Measurements from ENCODE around the gene ZNF350. TPM values are rescaled to one million over a fixed set of nuclear protein-coding genes. Genes with fewer than 3 reads are reported as not detected.
A peak's percentile ranks its signal among the peaks of the same experiment; 100 is the strongest.

ZNF350 gene
- total and polyA plus RNA-seq, 2 of the 13 experiments (the other 11 are each of a cell fraction or from before 2014, with no cell fraction given): 3.7 to 6.9 TPM

DNA sequence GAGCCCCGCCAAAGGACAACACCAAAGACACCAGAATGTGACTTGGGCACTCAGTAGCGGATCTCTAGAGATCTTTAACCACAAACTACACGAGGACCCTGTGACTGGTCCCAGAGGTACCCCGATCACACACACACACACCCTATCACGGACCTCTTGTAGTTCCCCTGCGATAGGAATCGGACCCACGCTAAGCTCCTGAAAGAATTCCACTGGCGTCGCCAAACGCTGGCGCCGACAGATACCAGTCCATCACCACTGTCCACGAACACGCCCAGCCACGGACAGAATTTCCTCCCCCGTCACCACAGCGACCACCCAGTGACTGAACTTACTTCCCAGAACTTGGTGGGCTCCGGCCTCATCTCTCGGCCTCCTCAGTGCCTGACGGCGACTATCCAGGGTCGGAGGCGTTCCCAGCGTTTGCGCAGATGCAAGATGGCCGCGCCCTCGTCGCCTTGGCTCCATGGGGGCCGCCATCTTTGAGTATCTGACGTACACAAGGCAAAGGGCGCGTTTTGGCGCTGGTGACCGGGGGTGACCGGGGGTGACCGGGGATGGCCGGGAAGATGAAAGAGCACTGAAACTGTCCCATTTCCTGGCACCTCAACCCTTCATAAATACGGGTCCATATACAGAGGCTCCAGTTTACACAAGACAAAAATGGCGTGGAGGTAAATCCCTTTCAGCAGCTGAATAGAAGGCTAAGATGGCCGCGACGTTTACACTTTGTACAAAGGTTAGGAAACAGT lies 21.3 kb upstream of the ZNF350 start, which contains the start of gene ZNF615 (continued):
- TF ChIP-seq FOXA1 (IDR thresholded peaks at IDR 0.05) (no peak), FOXA1 (CRISPR knock-in tag; IDR thresholded peaks at IDR 0.05) (0 out of 2 replicates have a peak, but pooled peaks have one; percentile 35), CCDC6 (CRISPR knock-in tag; IDR thresholded peaks at IDR 0.05) (peak; percentile 71; the same call in 1 of the 2 replicates), ZMYM2 (CRISPR knock-in tag; IDR thresholded peaks at IDR 0.05) (peak; percentile 56; the same call in 1 of the 2 replicates), ZNF780A (CRISPR knock-in tag; IDR thresholded peaks at IDR 0.05) (no peak), ZSCAN25 (CRISPR knock-in tag; IDR thresholded peaks at IDR 0.05) (no peak), SOX5 (CRISPR knock-in tag; IDR thresholded peaks at IDR 0.05; ENCODE audit: borderline replicate concordance) (peak; percentile 42; the same call in 1 of the 2 replicates), SP1 (IDR thresholded peaks at IDR 0.05) (no peak), SP1 (CRISPR knock-in tag; IDR thresholded peaks at IDR 0.05) (peak; percentile 19; the same call in 1 of the 2 replicates), ZNF232 (CRISPR knock-in tag; IDR thresholded peaks at IDR 0.05; ENCODE audit: borderline replicate concordance) (peak; percentile 69; the same call in 1 of the 2 replicates), SRSF1 (optimal IDR thresholded peaks at IDR 0.05; ENCODE audit: low read depth, low read length) (no peak), ZNF546 (CRISPR knock-in tag; conservative IDR thresholded peaks at IDR 0.05) (no peak)
- TF ChIP-seq, protein P1, sequence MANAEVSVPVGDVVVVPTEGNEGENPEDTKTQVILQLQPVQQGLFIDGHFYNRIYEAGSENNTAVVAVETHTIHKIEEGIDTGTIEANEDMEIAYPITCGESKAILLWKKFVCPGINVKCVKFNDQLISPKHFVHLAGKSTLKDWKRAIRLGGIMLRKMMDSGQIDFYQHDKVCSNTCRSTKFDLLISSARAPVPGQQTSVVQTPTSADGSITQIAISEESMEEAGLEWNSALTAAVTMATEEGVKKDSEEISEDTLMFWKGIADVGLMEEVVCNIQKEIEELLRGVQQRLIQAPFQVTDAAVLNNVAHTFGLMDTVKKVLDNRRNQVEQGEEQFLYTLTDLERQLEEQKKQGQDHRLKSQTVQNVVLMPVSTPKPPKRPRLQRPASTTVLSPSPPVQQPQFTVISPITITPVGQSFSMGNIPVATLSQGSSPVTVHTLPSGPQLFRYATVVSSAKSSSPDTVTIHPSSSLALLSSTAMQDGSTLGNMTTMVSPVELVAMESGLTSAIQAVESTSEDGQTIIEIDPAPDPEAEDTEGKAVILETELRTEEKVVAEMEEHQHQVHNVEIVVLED (CRISPR knock-in tag; IDR thresholded peaks at IDR 0.05; ENCODE audit: borderline replicate concordance): peak; percentile 82; the same call in 1 of the 2 replicates
- TF ChIP-seq, protein P2, sequence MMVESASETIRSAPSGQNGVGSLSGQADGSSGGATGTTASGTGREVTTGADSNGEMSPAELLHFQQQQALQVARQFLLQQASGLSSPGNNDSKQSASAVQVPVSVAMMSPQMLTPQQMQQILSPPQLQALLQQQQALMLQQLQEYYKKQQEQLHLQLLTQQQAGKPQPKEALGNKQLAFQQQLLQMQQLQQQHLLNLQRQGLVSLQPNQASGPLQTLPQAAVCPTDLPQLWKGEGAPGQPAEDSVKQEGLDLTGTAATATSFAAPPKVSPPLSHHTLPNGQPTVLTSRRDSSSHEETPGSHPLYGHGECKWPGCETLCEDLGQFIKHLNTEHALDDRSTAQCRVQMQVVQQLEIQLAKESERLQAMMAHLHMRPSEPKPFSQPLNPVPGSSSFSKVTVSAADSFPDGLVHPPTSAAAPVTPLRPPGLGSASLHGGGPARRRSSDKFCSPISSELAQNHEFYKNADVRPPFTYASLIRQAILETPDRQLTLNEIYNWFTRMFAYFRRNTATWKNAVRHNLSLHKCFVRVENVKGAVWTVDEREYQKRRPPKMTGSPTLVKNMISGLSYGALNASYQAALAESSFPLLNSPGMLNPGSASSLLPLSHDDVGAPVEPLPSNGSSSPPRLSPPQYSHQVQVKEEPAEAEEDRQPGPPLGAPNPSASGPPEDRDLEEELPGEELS (CRISPR knock-in tag; IDR thresholded peaks at IDR 0.05): no peak
- TF ChIP-seq, protein P3, sequence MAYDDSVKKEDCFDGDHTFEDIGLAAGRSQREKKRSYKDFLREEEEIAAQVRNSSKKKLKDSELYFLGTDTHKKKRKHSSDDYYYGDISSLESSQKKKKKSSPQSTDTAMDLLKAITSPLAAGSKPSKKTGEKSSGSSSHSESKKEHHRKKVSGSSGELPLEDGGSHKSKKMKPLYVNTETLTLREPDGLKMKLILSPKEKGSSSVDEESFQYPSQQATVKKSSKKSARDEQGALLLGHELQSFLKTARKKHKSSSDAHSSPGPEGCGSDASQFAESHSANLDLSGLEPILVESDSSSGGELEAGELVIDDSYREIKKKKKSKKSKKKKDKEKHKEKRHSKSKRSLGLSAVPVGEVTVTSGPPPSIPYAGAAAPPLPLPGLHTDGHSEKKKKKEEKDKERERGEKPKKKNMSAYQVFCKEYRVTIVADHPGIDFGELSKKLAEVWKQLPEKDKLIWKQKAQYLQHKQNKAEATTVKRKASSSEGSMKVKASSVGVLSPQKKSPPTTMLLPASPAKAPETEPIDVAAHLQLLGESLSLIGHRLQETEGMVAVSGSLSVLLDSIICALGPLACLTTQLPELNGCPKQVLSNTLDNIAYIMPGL (CRISPR knock-in tag; IDR thresholded peaks at IDR 0.05; ENCODE audit: borderline replicate concordance in 1 of 2, low read depth in 1 of 2): peak; percentile 50 to 73; a peak in 3 of 4 replicates
- TF ChIP-seq, protein P4, sequence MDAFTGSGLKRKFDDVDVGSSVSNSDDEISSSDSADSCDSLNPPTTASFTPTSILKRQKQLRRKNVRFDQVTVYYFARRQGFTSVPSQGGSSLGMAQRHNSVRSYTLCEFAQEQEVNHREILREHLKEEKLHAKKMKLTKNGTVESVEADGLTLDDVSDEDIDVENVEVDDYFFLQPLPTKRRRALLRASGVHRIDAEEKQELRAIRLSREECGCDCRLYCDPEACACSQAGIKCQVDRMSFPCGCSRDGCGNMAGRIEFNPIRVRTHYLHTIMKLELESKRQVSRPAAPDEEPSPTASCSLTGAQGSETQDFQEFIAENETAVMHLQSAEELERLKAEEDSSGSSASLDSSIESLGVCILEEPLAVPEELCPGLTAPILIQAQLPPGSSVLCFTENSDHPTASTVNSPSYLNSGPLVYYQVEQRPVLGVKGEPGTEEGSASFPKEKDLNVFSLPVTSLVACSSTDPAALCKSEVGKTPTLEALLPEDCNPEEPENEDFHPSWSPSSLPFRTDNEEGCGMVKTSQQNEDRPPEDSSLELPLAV (CRISPR knock-in tag; conservative IDR thresholded peaks at IDR 0.05; ENCODE audit: low read depth): no peak
- TF ChIP-seq, protein P5, sequence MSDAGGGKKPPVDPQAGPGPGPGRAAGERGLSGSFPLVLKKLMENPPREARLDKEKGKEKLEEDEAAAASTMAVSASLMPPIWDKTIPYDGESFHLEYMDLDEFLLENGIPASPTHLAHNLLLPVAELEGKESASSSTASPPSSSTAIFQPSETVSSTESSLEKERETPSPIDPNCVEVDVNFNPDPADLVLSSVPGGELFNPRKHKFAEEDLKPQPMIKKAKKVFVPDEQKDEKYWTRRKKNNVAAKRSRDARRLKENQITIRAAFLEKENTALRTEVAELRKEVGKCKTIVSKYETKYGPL (CRISPR knock-in tag; IDR thresholded peaks at IDR 0.05): no peak
- TF ChIP-seq, protein P6, sequence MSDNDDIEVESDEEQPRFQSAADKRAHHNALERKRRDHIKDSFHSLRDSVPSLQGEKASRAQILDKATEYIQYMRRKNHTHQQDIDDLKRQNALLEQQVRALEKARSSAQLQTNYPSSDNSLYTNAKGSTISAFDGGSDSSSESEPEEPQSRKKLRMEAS (IDR thresholded peaks at IDR 0.05): no peak
- TF ChIP-seq, protein P7, sequence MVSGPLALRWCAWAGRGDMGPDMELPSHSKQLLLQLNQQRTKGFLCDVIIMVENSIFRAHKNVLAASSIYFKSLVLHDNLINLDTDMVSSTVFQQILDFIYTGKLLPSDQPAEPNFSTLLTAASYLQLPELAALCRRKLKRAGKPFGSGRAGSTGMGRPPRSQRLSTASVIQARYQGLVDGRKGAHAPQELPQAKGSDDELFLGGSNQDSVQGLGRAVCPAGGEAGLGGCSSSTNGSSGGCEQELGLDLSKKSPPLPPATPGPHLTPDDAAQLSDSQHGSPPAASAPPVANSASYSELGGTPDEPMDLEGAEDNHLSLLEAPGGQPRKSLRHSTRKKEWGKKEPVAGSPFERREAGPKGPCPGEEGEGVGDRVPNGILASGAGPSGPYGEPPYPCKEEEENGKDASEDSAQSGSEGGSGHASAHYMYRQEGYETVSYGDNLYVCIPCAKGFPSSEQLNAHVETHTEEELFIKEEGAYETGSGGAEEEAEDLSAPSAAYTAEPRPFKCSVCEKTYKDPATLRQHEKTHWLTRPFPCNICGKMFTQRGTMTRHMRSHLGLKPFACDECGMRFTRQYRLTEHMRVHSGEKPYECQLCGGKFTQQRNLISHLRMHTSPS (CRISPR knock-in tag; IDR thresholded peaks at IDR 0.05; ENCODE audit: low read depth): no peak

Measured in HepG2 (cell line).